Activated B cell treated with CpG ODN at 0.5 μM for 24 hours (primary cell): ENCODE results near the gene ZBTB34. TPM values are rescaled to one million over a fixed set of nuclear protein-coding genes. Genes with fewer than 3 reads are reported as not detected.
A peak's percentile ranks its signal among the peaks of the same experiment; 100 is the strongest.

Experiments used
- ATAC-seq: fragments of 200-7000 bp; cut with Tn5 transposase; one replicate; pipeline ENCODE4 v1.10.0; 2021; ENCODE audit warnings: low read depth, mild to moderate bottlenecking, moderate library complexity
- CTCF ChIA-PET: fragments of 350-600 bp; sonication (Branson Sonifier 250); formaldehyde crosslinking; loops from one replicate; lab custom pipeline; 2021; ENCODE audit warnings: antibody characterized with exemption; lab: Charles Lee
- POLR2A ChIA-PET: fragments of 350-600 bp; sonication (Branson Sonifier 250); formaldehyde crosslinking; loops from one replicate; lab custom pipeline; 2021; ENCODE audit warnings: antibody characterized with exemption; lab: Charles Lee
- DNase-seq: peaks from one replicate; pipeline ENCODE4 v3.0.0; 2022
- H3K27ac Mint-ChIP-seq: one replicate; pipeline ENCODE4 v1.8.0; 2020; ENCODE audit warnings: mixed read lengths
- H3K27me3 Mint-ChIP-seq: one replicate; pipeline ENCODE4 v1.8.0; 2021; ENCODE audit warnings: mixed read lengths
- H3K36me3 Mint-ChIP-seq: one replicate; pipeline ENCODE4 v1.8.0; 2021; ENCODE audit warnings: low read depth, mixed read lengths
- H3K4me1 Mint-ChIP-seq: one replicate; pipeline ENCODE4 v1.8.0; 2021; ENCODE audit warnings: mixed read lengths
- H3K4me3 Mint-ChIP-seq: one replicate; pipeline ENCODE4 v1.8.0; 2020; ENCODE audit warnings: mild to moderate bottlenecking, mixed read lengths
- H3K9me3 Mint-ChIP-seq: one replicate; pipeline ENCODE4 v1.8.0; 2020; ENCODE audit warnings: mixed read lengths
- intact Hi-C: fragments of 100-400 bp; cut with micrococcal nuclease; formaldehyde crosslinking; loops from one replicate; pipeline ENCODE4 v1.15.1; 2024
- total RNA-seq: library from RNA; stranded (reverse); gene quantifications from 2 replicates; pipeline ENCODE4 v1.2.3, GENCODE V29; 2022
- TF ChIP-seq, protein P1 (sequence below): fragments of 200-600 bp; IDR thresholded peaks from one replicate; pipeline ENCODE4 v1.8.0; 2022; ENCODE audit warnings: antibody characterized with exemption, mild to moderate bottlenecking

The ZBTB34 gene
- total RNA-seq, 1 donor from 2014 or later, result 8.9 TPM

DNA sequence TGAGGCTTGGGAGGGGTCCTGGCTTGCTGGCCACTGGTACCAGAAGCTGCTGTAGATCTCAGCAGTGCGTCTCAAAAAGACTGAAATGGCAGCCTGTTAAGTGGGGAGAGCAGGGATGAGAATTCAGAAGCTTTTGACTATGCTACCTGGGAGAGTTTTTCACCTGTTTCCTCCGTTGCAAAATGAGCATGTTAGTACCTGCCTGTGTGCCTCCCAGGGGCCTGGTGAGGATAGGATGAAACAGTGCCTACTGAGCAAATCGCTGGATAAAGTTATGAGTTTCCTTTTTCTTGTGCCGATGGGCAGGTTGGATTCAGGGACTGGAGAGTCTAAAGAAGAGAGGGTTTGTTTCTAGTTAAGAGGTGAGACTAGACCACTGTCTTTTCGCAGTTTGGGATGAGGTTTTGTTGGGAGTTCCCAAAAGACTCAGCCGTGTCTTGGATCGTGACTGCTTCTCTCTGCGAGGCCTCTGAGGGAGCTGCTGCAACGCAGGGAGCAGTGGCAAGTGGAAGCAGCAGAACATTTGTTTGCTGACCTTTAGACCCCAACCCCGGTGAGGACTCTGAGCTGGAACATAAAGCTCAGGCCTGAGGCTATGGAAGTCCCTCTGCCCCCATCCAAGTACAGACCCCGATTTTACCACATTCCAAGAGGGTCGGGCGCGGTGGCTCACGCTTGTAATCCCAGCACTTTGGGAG is 55.6 kb downstream of the ZBTB34 start:
- Mint-ChIP-seq H3K4me3 (peak overlapping the region; percentile 66), H3K9me3 (no peaks in the 10 kb centered on the region), H3K36me3 (peaks cover 5% of the 10 kb centered on the region), H3K27ac (no peak overlapping the region), H3K27me3 (peaks cover 6% of the 10 kb centered on the region), H3K4me1 (peaks cover 10% of the 10 kb centered on the region)
- TF ChIP-seq, protein P1, sequence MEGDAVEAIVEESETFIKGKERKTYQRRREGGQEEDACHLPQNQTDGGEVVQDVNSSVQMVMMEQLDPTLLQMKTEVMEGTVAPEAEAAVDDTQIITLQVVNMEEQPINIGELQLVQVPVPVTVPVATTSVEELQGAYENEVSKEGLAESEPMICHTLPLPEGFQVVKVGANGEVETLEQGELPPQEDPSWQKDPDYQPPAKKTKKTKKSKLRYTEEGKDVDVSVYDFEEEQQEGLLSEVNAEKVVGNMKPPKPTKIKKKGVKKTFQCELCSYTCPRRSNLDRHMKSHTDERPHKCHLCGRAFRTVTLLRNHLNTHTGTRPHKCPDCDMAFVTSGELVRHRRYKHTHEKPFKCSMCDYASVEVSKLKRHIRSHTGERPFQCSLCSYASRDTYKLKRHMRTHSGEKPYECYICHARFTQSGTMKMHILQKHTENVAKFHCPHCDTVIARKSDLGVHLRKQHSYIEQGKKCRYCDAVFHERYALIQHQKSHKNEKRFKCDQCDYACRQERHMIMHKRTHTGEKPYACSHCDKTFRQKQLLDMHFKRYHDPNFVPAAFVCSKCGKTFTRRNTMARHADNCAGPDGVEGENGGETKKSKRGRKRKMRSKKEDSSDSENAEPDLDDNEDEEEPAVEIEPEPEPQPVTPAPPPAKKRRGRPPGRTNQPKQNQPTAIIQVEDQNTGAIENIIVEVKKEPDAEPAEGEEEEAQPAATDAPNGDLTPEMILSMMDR, result no peak
- CTCF ChIA-PET, result no interaction called here
- intact Hi-C loops, result loop anchor here (2.0 kb wide), 1 partner anchor 111 kb away; the partner anchor contains the start of gene ZBTB43
- POLR2A ChIA-PET, result interaction anchor here (1.7 kb wide), 1 partner anchor 534 kb away, joined by 8 read pairs; the partner anchor contains the start of genes LRSAM1 and RPL12
- DNase-seq (no peak), ATAC-seq (no peak)

DNA sequence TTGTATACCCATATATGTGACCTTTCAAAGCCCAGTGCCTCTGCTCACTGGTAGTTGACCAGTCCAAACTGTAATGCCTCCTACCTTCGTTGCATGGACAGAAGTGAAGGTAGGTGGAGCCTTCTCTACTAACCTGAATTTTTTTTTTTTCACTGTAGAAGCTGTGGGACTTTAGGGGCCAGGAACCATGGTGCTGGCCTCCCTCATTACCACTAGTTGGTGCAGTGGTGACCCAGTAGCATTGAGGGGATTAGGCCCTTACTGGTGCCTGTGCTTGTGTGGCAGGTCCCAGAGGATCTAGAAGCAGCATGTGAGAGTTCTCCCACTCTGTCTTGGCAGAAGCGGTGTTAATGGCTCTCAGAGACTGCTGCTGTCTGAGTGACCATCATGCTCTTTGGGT is 56.5 kb downstream of the ZBTB34 start:
- DNase-seq (no peak), ATAC-seq (no peak)
- TF ChIP-seq, protein P1, result no peak
- Mint-ChIP-seq H3K9me3 (no peaks in the 10 kb centered on the region), H3K27me3 (peaks cover 3% of the 10 kb centered on the region), H3K4me3 (no peak overlapping the region), H3K4me1 (peaks cover 10% of the 10 kb centered on the region), H3K27ac (no peak overlapping the region), H3K36me3 (peaks cover 6% of the 10 kb centered on the region)
- ChIA-PET POLR2A (no interaction called here), CTCF (no interaction called here)
- intact Hi-C loops, result no loop called here

DNA sequence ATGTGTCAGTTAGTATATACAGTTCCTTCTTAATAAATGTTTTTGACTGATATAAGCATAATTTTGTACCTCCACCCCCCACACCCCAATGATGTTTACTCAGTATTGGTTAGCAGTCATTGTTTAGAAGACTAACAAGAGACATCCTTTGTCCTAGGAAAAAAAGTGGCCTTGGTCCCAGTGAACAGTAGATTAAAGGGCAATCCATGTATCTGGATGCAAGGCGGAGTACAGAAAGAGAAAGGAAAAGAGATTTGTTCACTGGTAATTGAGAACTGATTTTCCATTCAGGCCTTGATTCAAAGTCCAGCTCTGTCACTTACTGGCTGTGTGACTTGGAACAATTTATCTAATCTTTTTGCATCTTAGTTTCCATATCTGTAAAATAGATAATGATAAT is 58.8 kb downstream of the ZBTB34 start:
- H3K4me1 Mint-ChIP-seq, result peaks cover 9% of the 10 kb centered on the region
- CTCF ChIA-PET, result no interaction called here
- POLR2A ChIA-PET, result no interaction called here
- TF ChIP-seq, protein P1, result no peak
- no peaks in the 10 kb centered on the region for H3K27me3 Mint-ChIP-seq
- ATAC-seq, result no peak
- H3K4me3 Mint-ChIP-seq, result no peak overlapping the region
- no peak overlapping the region for H3K27ac Mint-ChIP-seq
- intact Hi-C loops, result no loop called here
- DNase-seq, result no peak
- no peaks in the 10 kb centered on the region for H3K9me3 Mint-ChIP-seq
- peaks cover 6% of the 10 kb centered on the region for H3K36me3 Mint-ChIP-seq

DNA sequence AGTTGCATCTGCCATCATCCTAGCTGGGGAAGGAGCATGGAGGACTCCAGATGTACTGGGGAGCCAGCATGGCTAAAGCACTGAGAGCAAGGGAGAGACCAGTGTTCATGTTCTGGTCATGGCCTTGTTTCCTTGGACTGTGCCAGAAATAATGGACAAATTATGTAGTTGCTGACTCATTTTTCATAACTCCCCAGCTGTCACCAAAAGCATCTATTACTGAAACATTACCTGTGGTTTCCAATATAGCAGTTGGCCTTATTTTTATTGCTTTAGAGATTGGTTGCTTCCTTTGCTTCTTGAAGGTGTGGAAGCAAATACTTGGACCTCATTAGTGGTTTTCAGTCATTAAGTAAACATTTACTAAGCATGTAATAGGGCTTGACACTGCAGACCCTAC is 65.4 kb downstream of the ZBTB34 start:
- ATAC-seq, result no peak
- no peak for DNase-seq
- Mint-ChIP-seq H3K36me3 (peaks cover 4% of the 10 kb centered on the region), H3K27me3 (no peaks in the 10 kb centered on the region), H3K4me3 (no peak overlapping the region), H3K27ac (no peak overlapping the region), H3K4me1 (no peaks in the 10 kb centered on the region), H3K9me3 (no peaks in the 10 kb centered on the region)
- POLR2A ChIA-PET, result no interaction called here
- intact Hi-C loops, result no loop called here
- CTCF ChIA-PET, result interaction anchor here (0.7 to 1.4 kb wide), 3 partner anchors 15 to 366 kb away, joined by 3 to 5 read pairs (median 4); no protein-coding TSS in a partner anchor
- TF ChIP-seq, protein P1, result no peak

DNA sequence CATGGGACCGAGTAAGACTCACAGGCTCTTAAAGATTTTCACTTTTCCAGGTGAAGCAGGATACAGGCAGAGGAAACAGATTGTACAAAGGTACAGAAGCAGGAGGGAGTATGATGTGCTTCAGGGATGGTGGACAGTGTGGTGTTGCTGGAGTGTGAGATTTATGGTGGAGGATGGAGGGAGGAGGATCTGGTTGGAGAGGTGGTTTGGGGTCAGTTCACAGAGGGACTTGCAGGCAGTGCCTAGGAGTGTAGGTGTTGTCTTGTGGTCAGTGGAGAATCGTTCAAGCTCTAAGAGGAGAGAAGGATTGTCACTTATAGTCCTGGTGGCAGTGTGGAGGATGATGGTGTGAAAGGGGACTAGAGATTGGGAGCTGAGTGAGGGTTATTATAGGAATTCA is 65.9 kb downstream of the ZBTB34 start:
- no peak overlapping the region for H3K4me3 Mint-ChIP-seq
- DNase-seq (no peak), ATAC-seq (no peak)
- peaks cover 3% of the 10 kb centered on the region for H3K36me3 Mint-ChIP-seq
- ChIA-PET POLR2A (no interaction called here), CTCF (interaction anchor here (1.2 kb wide), 1 partner anchor 272 kb away, joined by 4 read pairs; no protein-coding TSS in a partner anchor)
- no peaks in the 10 kb centered on the region for H3K4me1 Mint-ChIP-seq
- no peaks in the 10 kb centered on the region for H3K27me3 Mint-ChIP-seq
- no peaks in the 10 kb centered on the region for H3K9me3 Mint-ChIP-seq
- H3K27ac Mint-ChIP-seq, result no peak overlapping the region
- TF ChIP-seq, protein P1, result no peak
- intact Hi-C loops, result no loop called here
